Peyer's patch (tissue), 4 donors: ENCODE results near the gene CEP290. TPM values are rescaled to one million over a fixed set of nuclear protein-coding genes. Genes with fewer than 3 reads are reported as not detected.
"Not testable (repeated sequence)": the region's sequence is repeated elsewhere in the genome, so short reads cannot be mapped to it uniquely, and the experiment has no call there.

Experiments used
- DNase-seq, 3 donors: peaks; one replicate each; pipeline ENCODE4 v3.0.0-alpha.2; 2017 to 2019
- H3K27ac ChIP-seq, 4 donors: fragments of 200-600 bp; sonication (generic); one replicate each; pipeline ENCODE4 v1.5.1; 2016 to 2019
- H3K27me3 ChIP-seq, 2 donors: fragments of 200-600 bp; sonication (generic); one replicate each; pipeline ENCODE4 v1.5.1; 2019
- H3K36me3 ChIP-seq, 3 donors: fragments of 200-600 bp; sonication (generic); one replicate each; pipeline ENCODE4 v1.5.1; 2016 to 2019
- H3K4me1 ChIP-seq, 4 donors: fragments of 200-600 bp; sonication (generic); one replicate each; pipeline ENCODE4 v1.5.1; 2016 to 2019
- H3K4me3 ChIP-seq, 4 donors: fragments of 200-600 bp; sonication (generic); 1 replicate in 3 of 4; 2 replicates in 1 of 4; pipeline ENCODE4 v1.5.1; 2016 to 2019; ENCODE audit warnings: mild to moderate bottlenecking in 1 of 4
- H3K9me3 ChIP-seq, 4 donors: fragments of 200-600 bp; sonication (generic); one replicate each; pipeline ENCODE4 v1.5.1; 2016 to 2019; ENCODE audit warnings: mild to moderate bottlenecking in 1 of 4
- POLR2A ChIP-seq, 2 donors: fragments of 450-650 bp; IDR thresholded peaks; one replicate each; pipeline ENCODE4 v1.5.1; 2017; ENCODE audit warnings: antibody characterized with exemption in 2 of 2, mild to moderate bottlenecking in 2 of 2, moderate library complexity in 2 of 2
- total RNA-seq, 4 donors: library from RNA; depleted of rRNA; stranded (reverse); fragments of >200 nt; gene quantifications; one replicate each; pipeline ENCODE4 v1.1.0, GENCODE V29; 2016
- TF ChIP-seq, protein P1 (sequence below), 6 experiments: fragments of 450-650 bp in 4 of 6; fragments of 200-600 bp in 2 of 6; sonication (generic) in 1 of 6; IDR thresholded peaks; one replicate each; pipeline ENCODE4 v1.5.1; 2017 to 2019; ENCODE audit warnings: antibody characterized with exemption in 6 of 6, mild to moderate bottlenecking in 3 of 6, moderate library complexity in 1 of 6

The CEP290 gene
- total RNA-seq, 4 donors from 2014 or later, result 14.7 to 54.5 (median 24.6) TPM

DNA sequence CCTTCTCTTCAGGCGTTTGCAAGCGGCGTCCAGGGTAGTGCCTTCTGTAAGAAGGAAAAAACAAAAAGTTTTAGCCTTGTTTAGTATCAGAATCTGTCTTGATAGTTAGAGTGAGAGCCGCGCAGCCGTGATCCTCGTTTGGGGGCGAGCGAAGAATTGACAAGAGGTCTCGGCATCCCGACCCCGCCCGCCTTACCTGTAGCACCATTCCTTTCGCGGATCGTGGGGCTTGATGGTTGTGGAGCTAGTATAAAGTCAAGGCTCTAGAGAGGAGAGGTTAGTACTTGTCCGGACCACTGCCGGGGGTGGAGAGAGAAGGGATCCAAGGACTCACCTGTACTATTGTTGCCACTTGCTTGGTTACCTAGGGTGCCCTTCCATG lies 713 bp upstream of the CEP290 start:
- Histone ChIP-seq H3K27ac (peak overlapping the region; percentile 60 to 85 (median 80)), H3K4me3 (peak overlapping the region; percentile 59 to 81 (median 73)), H3K4me1 (peaks cover 0 to 42% (median 0%) of the 10 kb centered on the region in 4 donors), H3K27me3 (no peaks in the 10 kb centered on the region), H3K36me3 (no peaks in the 10 kb centered on the region), H3K9me3 (no peaks in the 10 kb centered on the region)
- TF ChIP-seq POLR2A (IDR thresholded peaks at IDR 0.05), result no peak
- TF ChIP-seq, protein P1, sequence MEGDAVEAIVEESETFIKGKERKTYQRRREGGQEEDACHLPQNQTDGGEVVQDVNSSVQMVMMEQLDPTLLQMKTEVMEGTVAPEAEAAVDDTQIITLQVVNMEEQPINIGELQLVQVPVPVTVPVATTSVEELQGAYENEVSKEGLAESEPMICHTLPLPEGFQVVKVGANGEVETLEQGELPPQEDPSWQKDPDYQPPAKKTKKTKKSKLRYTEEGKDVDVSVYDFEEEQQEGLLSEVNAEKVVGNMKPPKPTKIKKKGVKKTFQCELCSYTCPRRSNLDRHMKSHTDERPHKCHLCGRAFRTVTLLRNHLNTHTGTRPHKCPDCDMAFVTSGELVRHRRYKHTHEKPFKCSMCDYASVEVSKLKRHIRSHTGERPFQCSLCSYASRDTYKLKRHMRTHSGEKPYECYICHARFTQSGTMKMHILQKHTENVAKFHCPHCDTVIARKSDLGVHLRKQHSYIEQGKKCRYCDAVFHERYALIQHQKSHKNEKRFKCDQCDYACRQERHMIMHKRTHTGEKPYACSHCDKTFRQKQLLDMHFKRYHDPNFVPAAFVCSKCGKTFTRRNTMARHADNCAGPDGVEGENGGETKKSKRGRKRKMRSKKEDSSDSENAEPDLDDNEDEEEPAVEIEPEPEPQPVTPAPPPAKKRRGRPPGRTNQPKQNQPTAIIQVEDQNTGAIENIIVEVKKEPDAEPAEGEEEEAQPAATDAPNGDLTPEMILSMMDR (IDR thresholded peaks at IDR 0.05), result no peak
- peak in 2 of 3 donors; percentile 48 to 61 for DNase-seq

- Histone ChIP-seq H3K4me1 (peaks cover 0 to 42% (median 0%) of the 10 kb centered on the region in 4 donors), H3K36me3 (no peaks in the 10 kb centered on the region), H3K27ac (peak overlapping the region; percentile 60 to 85 (median 80)), H3K4me3 (peak overlapping the region; percentile 59 to 81 (median 73)), H3K9me3 (no peaks in the 10 kb centered on the region), H3K27me3 (no peaks in the 10 kb centered on the region)
- no peak for DNase-seq
- no peak for TF ChIP-seq POLR2A (IDR thresholded peaks at IDR 0.05)
- TF ChIP-seq, protein P1 (IDR thresholded peaks at IDR 0.05), result no peak
Measured at GRCh38 chr12:88141425-88141773, 489 bp downstream of the CEP290 start.

- H3K9me3 ChIP-seq, H3K27ac ChIP-seq, H3K27me3 ChIP-seq, H3K4me3 ChIP-seq, H3K36me3 ChIP-seq, DNase-seq: not testable (repeated sequence)
- peaks cover 0 to 26% (median 0%) of the 10 kb centered on the region in 4 donors for H3K4me1 ChIP-seq
Measured at GRCh38 chr12:88139711-88140110, 2.2 kb downstream of the CEP290 start.

DNA sequence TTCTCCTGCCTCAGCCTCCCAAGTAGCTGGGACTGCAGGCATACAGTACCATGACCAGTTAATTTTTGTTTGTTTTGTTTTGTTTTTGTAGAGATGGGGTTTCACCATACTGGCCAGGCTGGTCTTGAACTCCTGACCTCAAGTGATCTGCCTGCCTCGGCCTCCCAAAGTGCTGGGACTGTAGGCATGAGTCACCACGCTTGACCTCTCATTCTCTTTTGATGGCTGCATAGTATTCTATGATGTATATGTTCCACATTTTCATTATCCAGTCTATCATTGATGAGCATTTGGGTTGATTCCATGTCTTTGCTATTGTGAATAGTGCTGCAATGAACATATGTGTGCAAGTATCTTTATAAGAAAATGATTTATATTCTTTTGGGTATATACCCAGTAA lies 8.7 kb downstream of the CEP290 start:
- H3K4me1 ChIP-seq, H3K27me3 ChIP-seq, DNase-seq, H3K27ac ChIP-seq, H3K4me3 ChIP-seq, H3K36me3 ChIP-seq, H3K9me3 ChIP-seq: not testable (repeated sequence)

DNA sequence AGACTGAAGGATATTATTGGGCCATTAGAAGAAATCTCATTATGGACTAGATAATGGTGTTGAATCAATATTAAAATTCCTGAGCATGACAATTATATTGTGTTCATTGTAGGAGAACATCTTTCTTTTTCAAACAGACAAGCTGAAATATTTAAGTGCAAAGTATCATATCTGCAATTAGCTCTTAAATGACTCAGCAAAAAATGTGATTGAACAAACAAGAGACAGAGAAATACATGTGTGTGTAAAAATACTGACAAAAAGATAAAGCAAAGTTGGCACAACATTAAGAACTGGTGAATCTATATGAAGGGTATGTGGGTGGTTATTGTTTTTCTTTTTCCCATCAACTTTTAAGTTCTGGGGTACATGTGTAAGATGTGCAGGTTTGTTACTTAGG lies 9.5 kb downstream of the CEP290 start:
- H3K36me3 ChIP-seq, result peaks cover 0 to 3% (median 0%) of the 10 kb centered on the region in 3 donors
- DNase-seq, result no peak
- H3K4me1 ChIP-seq, result no peaks in the 10 kb centered on the region
- H3K27me3 ChIP-seq, result no peaks in the 10 kb centered on the region
- no peak overlapping the region for H3K4me3 ChIP-seq
- TF ChIP-seq POLR2A (IDR thresholded peaks at IDR 0.05), result no peak
- TF ChIP-seq, protein P1 (IDR thresholded peaks at IDR 0.05), result no peak
- no peak overlapping the region for H3K27ac ChIP-seq
- H3K9me3 ChIP-seq, result no peaks in the 10 kb centered on the region

- no peak overlapping the region for H3K27ac ChIP-seq
- H3K36me3 ChIP-seq, result peaks cover 0 to 5% (median 0%) of the 10 kb centered on the region in 3 donors
- H3K9me3 ChIP-seq, result no peaks in the 10 kb centered on the region
- H3K27me3 ChIP-seq, result no peaks in the 10 kb centered on the region
- no peak for DNase-seq
- TF ChIP-seq POLR2A (IDR thresholded peaks at IDR 0.05), result no peak
- TF ChIP-seq, protein P1 (IDR thresholded peaks at IDR 0.05), result no peak
- H3K4me1 ChIP-seq, result no peaks in the 10 kb centered on the region
- no peak overlapping the region for H3K4me3 ChIP-seq
Measured at GRCh38 chr12:88127855-88128254, 14.0 kb downstream of the CEP290 start.

DNA sequence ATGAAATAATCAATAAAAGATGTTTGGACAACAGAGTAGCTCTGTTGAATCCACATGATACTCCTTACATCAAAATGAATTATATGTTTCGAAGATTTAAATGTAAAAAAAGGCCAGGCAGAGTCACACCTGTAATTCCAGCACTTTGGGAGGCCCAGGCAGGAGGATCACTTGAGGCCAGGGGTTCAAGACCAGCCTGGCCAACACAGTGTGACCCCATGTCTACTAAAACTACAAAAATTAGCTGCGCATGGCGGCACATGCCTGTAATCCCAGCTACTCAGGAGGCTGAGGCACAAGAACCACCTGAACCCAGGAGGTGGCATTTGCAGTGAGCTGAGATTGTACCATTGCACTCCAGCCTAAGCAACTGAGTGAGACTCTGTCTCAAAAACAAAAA lies 14.8 kb downstream of the CEP290 start:
- Histone ChIP-seq H3K36me3 (peaks cover 0 to 5% (median 0%) of the 10 kb centered on the region in 3 donors), H3K9me3 (no peaks in the 10 kb centered on the region), H3K4me3 (no peak overlapping the region), H3K27ac (no peak overlapping the region), H3K27me3 (no peaks in the 10 kb centered on the region), H3K4me1 (no peaks in the 10 kb centered on the region)
- DNase-seq, result no peak
- TF ChIP-seq POLR2A (IDR thresholded peaks at IDR 0.05), result no peak
- TF ChIP-seq, protein P1 (IDR thresholded peaks at IDR 0.05), result no peak
